ENCODE data around the gene FIZ1.
"Not testable (repeated sequence)": the region's sequence is repeated elsewhere in the genome, so short reads cannot be mapped to it uniquely, and the experiment has no call there.

FIZ1 gene

DNA sequence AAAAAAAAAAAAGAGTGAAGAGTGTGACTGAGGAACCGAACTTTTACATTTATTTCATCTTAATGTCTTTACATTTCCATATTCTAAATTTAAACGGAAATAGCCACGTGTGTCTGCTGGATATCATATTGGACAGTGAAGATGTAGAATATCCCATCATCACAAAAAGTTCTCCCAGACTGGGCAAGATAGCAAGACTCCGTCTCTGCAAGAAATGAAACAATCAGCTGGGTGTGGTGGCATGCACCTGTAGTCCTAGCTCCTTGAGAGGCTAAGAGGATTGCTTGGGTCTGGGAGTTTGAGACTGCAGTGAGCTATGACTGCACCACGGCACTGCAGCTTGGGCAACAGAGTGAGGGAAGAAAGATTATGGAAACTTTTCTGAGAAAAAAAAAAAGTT, 22.6 kb downstream of the FIZ1 start:
- no peak for DNase-seq (ENCODE audit: low read depth)

- DNase-seq (ENCODE audit: low read depth): not testable (repeated sequence)
Measured at GRCh38 chr19:55573929-55574328, 25.4 kb downstream of the FIZ1 start.

DNA sequence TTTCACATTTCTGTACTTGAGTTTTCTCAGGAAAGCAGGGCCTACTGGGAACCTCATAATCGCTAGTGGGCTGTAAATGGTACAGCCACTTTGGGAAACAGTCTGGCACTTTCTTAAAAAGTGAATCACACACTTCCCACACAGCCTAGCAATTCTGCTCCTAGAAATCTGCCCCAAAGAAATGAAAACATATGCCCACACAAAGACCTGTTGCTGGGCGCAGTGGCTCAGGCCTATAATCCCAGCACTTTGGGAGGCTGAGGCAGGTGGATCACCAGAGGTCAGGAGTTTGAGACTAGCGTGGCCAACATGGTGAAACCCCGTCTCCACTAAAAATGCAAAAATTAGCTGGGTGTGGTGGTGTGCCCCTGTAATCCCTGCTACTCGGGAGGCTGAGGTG, 29.8 kb downstream of the FIZ1 start:
- not testable (repeated sequence) for DNase-seq (ENCODE audit: low read depth)

GRCh38 chr19:55567708-55568328, 31.5 kb downstream of the FIZ1 start:
- DNase-seq (ENCODE audit: low read depth): no peak

GRCh38 chr19:55566823-55567222, 32.5 kb downstream of the FIZ1 start:
- DNase-seq (ENCODE audit: low read depth): no peak

DNA sequence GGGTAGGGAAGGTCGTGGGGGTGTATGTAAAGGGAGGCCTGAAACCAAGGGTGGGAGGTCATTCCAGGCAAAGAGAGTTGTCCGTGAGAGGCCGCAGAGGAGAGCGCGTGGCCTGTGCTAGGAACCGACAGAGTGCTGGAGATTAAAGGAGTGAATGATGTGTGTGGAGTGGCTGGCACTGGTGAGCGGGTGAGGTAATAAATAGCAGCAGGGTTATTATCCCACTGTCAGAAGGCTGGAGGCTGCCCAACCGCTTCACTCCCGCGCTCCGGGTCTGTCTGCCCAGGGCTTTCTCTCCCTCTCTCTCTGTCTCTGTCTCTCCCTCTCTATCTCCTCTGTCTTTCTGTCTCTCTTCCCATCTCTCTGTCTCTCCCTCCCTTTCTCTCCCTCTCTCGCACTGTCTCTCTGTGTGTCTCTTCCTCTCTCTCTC, 36.0 kb downstream of the FIZ1 start:
- DNase-seq (ENCODE audit: low read depth): no peak

- no peak for DNase-seq (ENCODE audit: low read depth)
Measured at GRCh38 chr19:55559684-55560083, 39.6 kb downstream of the FIZ1 start.

GRCh38 chr19:55554741-55555152, 44.6 kb downstream of the FIZ1 start:
- no peak for DNase-seq (ENCODE audit: low read depth)

GRCh38 chr19:55554302-55554701, 45.0 kb downstream of the FIZ1 start:
- no peak for DNase-seq (ENCODE audit: low read depth)

DNA sequence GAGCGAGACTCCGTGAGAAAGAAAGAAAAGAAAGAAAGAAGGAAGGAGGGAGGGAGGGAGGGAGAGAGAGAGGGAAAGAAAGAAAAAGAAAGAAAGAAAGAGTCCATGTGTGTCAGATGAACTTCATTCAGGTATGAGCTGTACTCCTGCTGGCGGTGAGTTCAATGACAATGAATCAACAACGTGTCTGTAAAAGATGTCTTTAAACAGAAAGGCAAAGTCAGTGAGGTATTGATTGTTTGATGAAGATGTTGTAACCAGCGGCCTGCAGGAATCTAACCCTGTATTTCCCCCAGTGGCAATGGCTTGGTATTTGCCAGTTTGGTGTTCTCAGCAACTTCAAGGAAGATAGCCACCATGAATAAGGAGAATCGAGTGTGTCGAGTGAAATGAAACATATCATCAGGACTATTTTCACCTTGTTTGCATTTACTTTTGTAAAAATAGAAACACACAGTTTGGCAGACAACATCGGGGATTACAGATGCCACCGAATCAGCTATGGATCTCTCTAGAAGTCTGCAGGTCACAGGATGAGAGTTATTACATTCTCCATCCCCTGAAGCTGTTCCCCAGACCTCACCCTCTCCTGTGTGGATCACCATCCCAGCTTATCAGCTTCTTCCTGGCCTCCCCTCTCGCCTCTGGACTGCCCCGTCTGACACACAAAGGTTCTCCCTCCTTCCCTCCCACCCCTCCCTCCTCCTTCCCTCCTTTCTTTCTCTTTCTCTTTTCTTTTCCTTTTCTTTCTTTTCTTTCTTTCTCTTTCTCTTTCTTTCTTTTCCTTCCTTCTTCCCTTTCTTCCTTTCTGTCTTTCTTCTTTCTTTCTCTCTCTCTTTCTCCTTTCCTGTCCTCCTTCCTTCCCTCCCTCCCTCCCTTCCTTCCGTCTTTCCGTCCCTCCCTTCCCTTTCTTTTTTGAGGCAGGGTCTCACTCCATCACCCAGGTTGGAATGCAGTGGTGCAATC, 45.8 kb downstream of the FIZ1 start:
- DNase-seq (ENCODE audit: low read depth): no peak

DNA sequence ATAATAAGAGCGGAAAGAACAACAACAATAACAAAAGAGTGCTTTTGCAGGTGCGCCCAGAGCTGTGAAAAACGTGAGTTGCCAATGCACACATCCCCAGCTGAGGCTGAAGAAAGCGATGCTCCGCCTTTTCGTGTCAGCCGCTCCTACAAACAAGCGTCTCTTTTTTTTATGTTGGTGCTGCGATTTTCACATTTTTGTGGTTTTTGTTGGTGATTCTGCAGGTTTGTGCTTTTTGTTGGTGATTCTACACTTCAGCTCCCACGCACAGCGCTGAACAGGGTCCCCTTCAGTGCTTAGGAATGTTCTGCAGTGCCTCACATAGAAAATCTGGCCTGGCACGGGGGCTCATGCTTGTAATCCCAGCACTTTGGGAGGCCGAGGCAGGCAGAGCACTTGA, 46.7 kb downstream of the FIZ1 start:
- no peak for DNase-seq (ENCODE audit: low read depth)

- DNase-seq (ENCODE audit: low read depth): no peak
Measured at GRCh38 chr19:55552206-55552605, 47.1 kb downstream of the FIZ1 start.

DNA sequence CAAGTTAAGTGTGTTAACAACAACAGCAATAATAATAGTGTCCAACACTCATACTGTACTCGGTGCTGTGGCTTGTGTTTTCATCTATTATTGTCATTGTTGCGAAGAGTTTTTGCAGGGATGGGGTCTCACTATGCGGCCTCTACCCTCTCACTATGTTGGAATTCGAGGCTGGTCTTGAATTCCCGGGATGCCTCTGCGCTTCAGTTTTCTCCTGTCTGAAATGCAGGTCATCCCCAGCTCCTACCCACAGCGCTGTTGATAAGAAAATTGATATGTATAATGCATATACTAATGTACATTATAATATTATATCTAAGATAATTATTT, 49.0 kb downstream of the FIZ1 start:
- DNase-seq (ENCODE audit: low read depth): no peak

DNA sequence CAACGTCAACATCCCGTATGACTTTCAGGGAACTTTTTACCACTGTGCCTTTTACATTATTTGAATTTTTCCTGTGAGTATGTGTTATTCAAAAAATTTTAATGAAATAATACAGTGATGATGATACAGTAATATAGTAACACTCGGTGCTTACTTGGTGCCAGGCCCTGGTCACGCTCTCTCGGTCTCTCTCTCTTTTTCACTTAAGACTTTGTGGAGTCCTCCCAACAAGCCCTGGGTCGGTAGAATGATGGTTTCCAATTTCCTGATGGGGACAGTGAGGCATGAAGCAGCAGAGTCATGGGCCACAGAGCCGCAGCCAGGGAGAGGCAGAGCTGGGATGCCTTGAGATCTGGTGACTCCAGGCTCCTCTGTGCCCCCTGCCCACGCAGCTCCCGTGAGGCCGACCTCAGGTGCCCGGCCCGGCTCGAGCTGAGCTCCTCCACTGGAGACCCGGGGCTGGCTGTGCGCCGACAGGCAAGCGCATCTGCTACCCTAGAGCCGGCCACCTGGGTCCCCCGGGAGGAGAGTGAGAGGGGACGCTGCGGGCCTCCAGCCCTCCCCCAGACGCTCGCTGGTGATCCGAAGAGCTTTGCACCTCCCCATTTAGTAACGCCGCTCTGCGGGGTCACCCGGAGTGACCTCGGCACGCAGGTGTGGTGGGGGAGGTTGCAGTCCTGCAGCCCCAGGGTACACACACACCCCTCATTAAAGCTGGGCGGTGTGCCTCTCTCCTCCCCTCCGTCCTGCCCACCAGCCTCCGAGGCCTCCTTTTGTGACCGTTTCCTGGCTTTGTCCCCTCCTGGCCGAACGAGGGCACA, 49.6 kb downstream of the FIZ1 start:
- no peak for DNase-seq (ENCODE audit: low read depth)

- DNase-seq (ENCODE audit: low read depth): no peak
Measured at GRCh38 chr19:55546822-55547614, 52.3 kb downstream of the FIZ1 start.

- no peak for DNase-seq (ENCODE audit: low read depth)
Measured at GRCh38 chr19:55546011-55546410, 53.3 kb downstream of the FIZ1 start.

- no peak for DNase-seq (ENCODE audit: low read depth)
Measured at GRCh38 chr19:55545443-55545842, 53.9 kb downstream of the FIZ1 start, which contains the start of gene SBK3. Gene SBK3, minus strand, starts transcription at chr19:55545543. Its CDS starts 0 bp downstream, at chr19:55545543.

DNA sequence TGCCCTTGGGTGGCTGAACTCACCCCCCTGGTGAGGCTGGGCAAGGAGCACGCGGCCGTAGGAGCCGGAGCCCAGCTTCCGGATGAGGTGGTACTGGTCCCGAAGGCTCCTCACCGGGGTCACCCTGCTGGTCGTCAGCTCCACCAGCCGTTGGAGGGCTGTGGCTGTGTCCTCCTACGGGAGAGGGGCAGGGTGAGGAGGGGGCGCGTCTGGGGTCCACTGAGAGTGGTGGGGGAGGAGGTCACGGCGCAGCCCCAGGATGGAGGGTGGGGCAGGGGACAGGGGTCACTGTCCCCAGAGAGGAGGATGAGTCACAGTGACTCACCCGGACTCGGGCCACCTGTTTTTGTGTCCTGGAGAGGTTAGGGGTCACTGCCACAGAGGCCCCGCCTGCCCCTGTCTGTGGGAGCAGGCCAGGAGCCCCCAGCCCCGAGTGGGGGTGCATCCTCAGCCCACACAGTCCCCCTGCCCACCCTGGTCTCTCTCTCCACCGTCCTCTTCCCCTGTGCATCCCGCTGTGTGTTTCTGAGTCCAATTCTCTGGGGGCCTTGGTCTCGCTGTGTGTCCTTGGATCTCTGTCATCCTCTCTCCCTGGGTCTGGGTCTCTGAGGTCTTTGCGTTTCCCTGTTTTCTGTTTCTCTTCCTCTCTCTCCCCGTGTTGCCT, 54.4 kb downstream of the FIZ1 start:
- no peak for DNase-seq (ENCODE audit: low read depth)

GRCh38 chr19:55544014-55544413, 55.3 kb downstream of the FIZ1 start:
- no peak for DNase-seq (ENCODE audit: low read depth)

GRCh38 chr19:55543567-55543966, 55.8 kb downstream of the FIZ1 start:
- no peak for DNase-seq (ENCODE audit: low read depth)

DNA sequence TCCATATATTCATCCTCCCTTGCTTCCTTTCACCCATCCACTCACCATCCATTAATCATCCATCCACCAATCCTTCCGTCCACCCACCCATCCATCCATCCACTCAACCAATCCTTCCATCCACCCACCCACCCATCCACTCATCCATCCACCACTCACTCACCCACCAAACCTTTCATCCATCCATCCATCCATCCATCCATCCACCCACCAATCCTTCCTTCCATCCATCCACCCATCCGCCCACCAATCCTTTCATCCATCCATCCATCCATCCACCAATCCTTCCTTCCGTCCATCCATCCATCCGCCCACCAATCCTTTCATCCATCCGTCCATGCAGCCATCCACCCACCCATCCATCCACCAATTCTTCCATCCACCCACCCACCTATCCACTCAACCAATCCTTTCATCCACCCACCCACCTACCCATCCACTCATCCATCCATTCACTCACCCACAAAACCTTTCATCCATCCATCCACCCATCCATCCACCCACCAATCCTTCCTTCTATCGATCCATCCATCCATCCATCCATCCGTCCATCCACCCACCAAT, 56.9 kb downstream of the FIZ1 start:
- no peak for DNase-seq (ENCODE audit: low read depth)

Data from stimulated activated CD4-positive, alpha-beta T cell treated with anti-CD3 and anti-CD28 coated beads, Interleukin-2, amount 100 ng/mL, for 4 hours (primary cell).